ENCODE measurements around the gene MPRIP.

DNA sequence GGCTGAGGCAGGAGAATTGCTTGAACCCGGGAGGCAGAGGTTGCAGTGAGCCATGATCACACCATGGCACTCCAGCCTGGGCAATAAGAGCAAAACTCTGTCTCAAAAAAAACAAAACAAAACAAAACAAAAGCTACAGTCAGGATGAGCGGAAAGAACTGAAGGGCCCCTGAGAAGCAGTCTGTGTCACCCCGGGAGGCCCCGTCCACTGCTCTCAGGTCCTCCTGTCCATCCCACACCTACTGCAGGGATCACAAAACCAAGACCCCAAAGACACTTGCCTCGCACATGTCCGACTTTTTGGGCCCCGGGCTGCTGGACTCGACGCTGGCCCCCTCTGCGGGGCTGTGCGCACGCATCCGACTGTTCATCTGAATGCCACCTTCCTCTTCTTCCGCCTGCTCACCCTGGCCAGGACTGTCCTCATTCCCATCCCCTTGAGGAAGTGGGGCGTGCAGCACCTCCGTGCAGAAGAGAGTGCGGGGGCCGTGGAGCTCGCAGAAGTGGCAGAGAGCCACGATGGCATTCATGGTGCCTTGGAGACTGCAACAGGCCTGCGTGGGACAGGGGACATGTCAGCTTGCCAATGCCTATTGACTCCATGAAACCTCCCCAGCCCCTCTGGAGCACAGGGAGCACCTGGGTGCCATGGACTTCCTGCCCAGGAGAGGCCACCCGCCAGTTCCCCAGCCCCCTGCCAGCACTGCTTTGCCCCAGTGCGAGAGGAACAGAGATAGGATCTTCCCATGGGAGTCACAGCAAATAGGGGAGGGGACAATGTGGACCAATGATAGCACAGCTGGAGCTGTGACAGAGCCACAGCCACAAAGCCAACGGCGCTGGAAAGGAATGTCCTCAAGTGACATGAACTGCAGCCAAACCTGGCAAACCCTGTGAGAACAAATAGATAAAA is 185.6 kb downstream of the MPRIP start:
- TF ChIP-seq, protein P1, sequence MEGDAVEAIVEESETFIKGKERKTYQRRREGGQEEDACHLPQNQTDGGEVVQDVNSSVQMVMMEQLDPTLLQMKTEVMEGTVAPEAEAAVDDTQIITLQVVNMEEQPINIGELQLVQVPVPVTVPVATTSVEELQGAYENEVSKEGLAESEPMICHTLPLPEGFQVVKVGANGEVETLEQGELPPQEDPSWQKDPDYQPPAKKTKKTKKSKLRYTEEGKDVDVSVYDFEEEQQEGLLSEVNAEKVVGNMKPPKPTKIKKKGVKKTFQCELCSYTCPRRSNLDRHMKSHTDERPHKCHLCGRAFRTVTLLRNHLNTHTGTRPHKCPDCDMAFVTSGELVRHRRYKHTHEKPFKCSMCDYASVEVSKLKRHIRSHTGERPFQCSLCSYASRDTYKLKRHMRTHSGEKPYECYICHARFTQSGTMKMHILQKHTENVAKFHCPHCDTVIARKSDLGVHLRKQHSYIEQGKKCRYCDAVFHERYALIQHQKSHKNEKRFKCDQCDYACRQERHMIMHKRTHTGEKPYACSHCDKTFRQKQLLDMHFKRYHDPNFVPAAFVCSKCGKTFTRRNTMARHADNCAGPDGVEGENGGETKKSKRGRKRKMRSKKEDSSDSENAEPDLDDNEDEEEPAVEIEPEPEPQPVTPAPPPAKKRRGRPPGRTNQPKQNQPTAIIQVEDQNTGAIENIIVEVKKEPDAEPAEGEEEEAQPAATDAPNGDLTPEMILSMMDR (IDR thresholded peaks at IDR 0.05; ENCODE audit: poor library complexity), result no peak
- no peak for TF ChIP-seq EZH2phosphoT487 (IDR thresholded peaks at IDR 0.05; ENCODE audit: low read depth, severe bottlenecking, unreplicated experiment)
